Ovary (tissue), 9 donors: ENCODE data around the gene FMNL2. TPM values are rescaled to one million over a fixed set of nuclear protein-coding genes. Genes with fewer than 3 reads are reported as not detected.

Source experiments
- DNase-seq, 5 donors: peaks; one replicate each; pipeline ENCODE4 v3.0.0-alpha.2; 2019 to 2020
- H3K27ac ChIP-seq, 2 donors: fragments of 200-600 bp; one replicate each; pipeline versions ENCODE4 v1.5.1 to v1.8.0; 2019 to 2022
- H3K27me3 ChIP-seq: fragments of 200-600 bp; one replicate; pipeline ENCODE4 v1.8.0; 2022
- H3K36me3 ChIP-seq: fragments of 200-600 bp; sonication (generic); one replicate; pipeline ENCODE4 v1.5.1; 2019
- H3K4me1 ChIP-seq: one replicate; pipeline ENCODE4 v1.8.1; 2013; ENCODE audit warnings: mild to moderate bottlenecking, moderate library complexity; ENCODE audit not compliant: insufficient read depth
- H3K4me3 ChIP-seq: fragments of 200-600 bp; sonication (generic); one replicate; pipeline ENCODE4 v1.5.1; 2017
- H3K9me3 ChIP-seq, 2 donors: fragments of 200-600 bp in 1 of 2; sonication (generic) in 1 of 2; one replicate each; pipeline versions ENCODE4 v1.5.1 to v1.8.1; 2013 to 2019; ENCODE audit warnings: mild to moderate bottlenecking in 1 of 2, moderate library complexity in 1 of 2
- CTCF ChIP-seq, 3 donors: fragments of 450-650 bp in 2 of 3; fragments of 200-600 bp in 1 of 3; IDR thresholded peaks; one replicate each; pipeline versions ENCODE4 v1.5.1 to v1.8.0; 2016 to 2022; ENCODE audit warnings: antibody characterized with exemption in 3 of 3, mild to moderate bottlenecking in 1 of 3
- EP300 ChIP-seq: sonication (generic); formaldehyde crosslinking; IDR thresholded peaks from one replicate; pipeline ENCODE4 v1.6.1; 2017; ENCODE audit warnings: antibody characterized with exemption
- POLR2A ChIP-seq: fragments of 450-650 bp; IDR thresholded peaks from one replicate; pipeline ENCODE4 v1.6.1; 2017; ENCODE audit warnings: antibody characterized with exemption, mild to moderate bottlenecking, moderate library complexity
- WGBS, 3 donors: extraction: QIAGEN DNeasy Blood & Tissue Kit in 1 of 3; methylation state at CpG; one replicate each; pipeline versions ENCODE4 v1.1.5 to v1.1.7; 2013 to 2017; 5-methylcytosine and 5-hydroxymethylcytosine counted together
- intact Hi-C, 4 donors: fragments of 100-400 bp; cut with DNase I; formaldehyde crosslinking; loops; one replicate each; pipeline versions ENCODE4 v1.11.0 to v1.15.1; 2022 to 2023
- polyA plus RNA-seq, 2 donors: library from polyadenylated mRNA; stranded (reverse); fragments of 200-250 nt in 1 of 2; fragments of 350-450 nt in 1 of 2; fragmentation: Illumina TruSeq in 1 of 2; extraction: RNeasy Lipid Tissue Mini Kit (QIAGEN cat#74804) in 1 of 2; gene quantifications; one replicate each; pipeline ENCODE4 v1.2.3, GENCODE V29; 2013 to 2014
- total RNA-seq, 7 donors: library from RNA; depleted of rRNA in 2 of 7; stranded (reverse); fragments of >200 nt in 2 of 7; fragmentation: NEBNext Ultra II Directional in 3 of 7; extraction: Animal tissue kit (Norgen Biotek cat#: 25700) in 3 of 7; gene quantifications; one replicate each; pipeline versions ENCODE4 v1.1.0 to v1.2.4, GENCODE V29; 2016 to 2023
- donor health status: DM: no; HTN: no; CAD: no; lungs with moderate emphysema.
- donor health status: DM: no; HTN: no; CAD: no.
- donor health status: Bipolar disorder and iron deficiency.
- donor health status: DM: yes; HTN: yes; CAD: no.
- donor health status: DM: no; HTN: no; CAD: no.
- donor health status: DM: yes; HTN: yes; CAD: no.

The FMNL2 gene
- total and polyA plus RNA-seq, 9 donors, result 30.3 to 89.1 (median 51.3) TPM

- 68 to 79% (median 70%) methylated on average over 4 of the region's 4 CpGs for WGBS, 3 donors
- Histone ChIP-seq H3K4me1 (peaks cover 12% of the 10 kb centered on the region), H3K27me3 (no peaks in the 10 kb centered on the region), H3K36me3 (no peaks in the 10 kb centered on the region), H3K9me3 (no peaks in the 10 kb centered on the region), H3K27ac (no peak overlapping the region), H3K4me3 (no peak overlapping the region)
- intact Hi-C loops, result no loop called here
- TF ChIP-seq POLR2A (no peak), EP300 (no peak), CTCF (IDR thresholded peaks at IDR 0.05) (no peak)
- no peak for DNase-seq
Observed at GRCh38 chr2:152379089-152379488, 44.1 kb downstream of the FMNL2 start.

GRCh38 chr2:152380261-152381055 is 45.5 kb downstream of the FMNL2 start:
- WGBS, 3 donors, result 74 to 78% (median 75%) methylated on average over 5 of the region's 5 CpGs
- intact Hi-C loops, result no loop called here
- Histone ChIP-seq H3K27me3 (no peaks in the 10 kb centered on the region), H3K4me3 (no peak overlapping the region), H3K27ac (no peak overlapping the region), H3K4me1 (peaks cover 10% of the 10 kb centered on the region), H3K9me3 (no peaks in the 10 kb centered on the region), H3K36me3 (no peaks in the 10 kb centered on the region)
- no peak for DNase-seq
- TF ChIP-seq CTCF (IDR thresholded peaks at IDR 0.05), result no peak
- TF ChIP-seq POLR2A, result no peak
- TF ChIP-seq EP300, result no peak

GRCh38 chr2:152383702-152384101 is 48.7 kb downstream of the FMNL2 start:
- DNase-seq, result no peak
- no peak overlapping the region for H3K4me3 ChIP-seq
- no peaks in the 10 kb centered on the region for H3K9me3 ChIP-seq
- H3K36me3 ChIP-seq, result no peaks in the 10 kb centered on the region
- peaks cover 4% of the 10 kb centered on the region for H3K4me1 ChIP-seq
- H3K27ac ChIP-seq, result no peak overlapping the region
- intact Hi-C loops, result no loop called here
- no peaks in the 10 kb centered on the region for H3K27me3 ChIP-seq
- TF ChIP-seq CTCF (IDR thresholded peaks at IDR 0.05), result no peak

- no peak for DNase-seq
- Histone ChIP-seq H3K9me3 (no peaks in the 10 kb centered on the region), H3K36me3 (no peaks in the 10 kb centered on the region), H3K4me1 (peaks cover 4% of the 10 kb centered on the region), H3K27me3 (no peaks in the 10 kb centered on the region), H3K4me3 (no peak overlapping the region), H3K27ac (no peak overlapping the region)
- intact Hi-C loops, result no loop called here
- TF ChIP-seq CTCF (IDR thresholded peaks at IDR 0.05) (no peak), EP300 (no peak), POLR2A (no peak)
- WGBS, 3 donors, result 89 to 94% (median 92%) methylated on average over 3 of the region's 3 CpGs
Observed at GRCh38 chr2:152384992-152385391, 50.0 kb downstream of the FMNL2 start.
